HCT116 (cell line): ENCODE results near the gene DDX28. TPM values are rescaled to one million over a fixed set of nuclear protein-coding genes. Genes with fewer than 3 reads are reported as not detected.

Experiments used
- ATAC-seq: fragments of 200-7000 bp; cut with Tn5 transposase; 2 replicates; pipeline ENCODE4 v1.9.1; 2020; ENCODE audit warnings: mild to moderate bottlenecking, moderate library complexity
- BruUV-seq: library from RNA; stranded (reverse); fragments of 400-500 nt; replicated peaks from 2 replicates; lab custom pipeline; 2021; lab: Mats Ljungman, UMichigan
- CTCF ChIA-PET: fragments of 300-600 bp; sonication (Branson Sonifier 250); formaldehyde crosslinking; loops from one replicate; lab custom pipeline; 2021; ENCODE audit warnings: antibody characterized with exemption; lab: Charles Lee
- POLR2A ChIA-PET: fragments of 300-600, 350-600 bp; sonication (Branson Sonifier 250); formaldehyde crosslinking; loops from one replicate; lab custom pipeline; 2021; ENCODE audit warnings: antibody characterized with exemption; lab: Charles Lee
- RAD21 ChIA-PET, 2 experiments: fragments of 300-600 bp; sonication (Branson Sonifier 250); formaldehyde crosslinking; loops; one replicate each; lab custom pipeline; 2023; ENCODE audit warnings: low total read pairs in 2 of 2; ENCODE audit not compliant: uncharacterized antibody in 2 of 2, unreplicated experiment in 2 of 2, low non-redundant PET in 1 of 2; lab: Charles Lee
- DNase-seq: peaks from one replicate; pipeline ENCODE4 v3.0.0-alpha.2; 2010; ENCODE audit warnings: low read depth, low spot score
- H2AFZ ChIP-seq: fragments of 200-600 bp; shearing (Covaris generic), sonication (generic); 2 replicates; pipeline ENCODE4 v1.6.1; 2017; ENCODE audit warnings: low read depth, mixed run types, mixed read lengths, antibody characterized with exemption, low read length; ENCODE audit not compliant: poor library complexity, severe bottlenecking
- H3K27ac ChIP-seq: 2 replicates; pipeline ENCODE4 v1.5.1; 2012; ENCODE audit warnings: low read depth, low read length
- H3K27me3 ChIP-seq: fragments of 200-600 bp; sonication (generic); 2 replicates; pipeline ENCODE4 v1.6.1; 2016; ENCODE audit warnings: mixed run types, low read length, mixed read lengths; ENCODE audit not compliant: insufficient read depth
- H3K36me3 ChIP-seq, 2 experiments: fragments of 200-500 bp in 1 of 2; fragments of 200-600 bp in 1 of 2; sonication (Bioruptor generic) in 1 of 2; sonication (generic) in 1 of 2; 2 replicates each; pipeline versions ENCODE4 v1.5.1 to v1.6.1; 2014 to 2016; ENCODE audit warnings: low read length in 2 of 2, inconsistent platforms in 1 of 2, mixed read lengths in 1 of 2, mixed run types in 1 of 2; ENCODE audit not compliant: insufficient read depth in 2 of 2, control insufficient read depth in 1 of 2
- H3K4me1 ChIP-seq, 2 experiments: fragments of 200-600 bp in 1 of 2; sonication (generic) in 1 of 2; 2 replicates each; pipeline versions ENCODE4 v1.5.1 to v1.6.1; 2012 to 2017; ENCODE audit warnings: low read length in 2 of 2, inconsistent platforms in 1 of 2, mild to moderate bottlenecking in 1 of 2, mixed read lengths in 1 of 2, mixed run types in 1 of 2, moderate library complexity in 1 of 2; ENCODE audit not compliant: insufficient read depth in 2 of 2, control insufficient read depth in 1 of 2
- H3K4me2 ChIP-seq: fragments of 200-600 bp; sonication (generic); 2 replicates; pipeline ENCODE4 v1.6.1; 2017; ENCODE audit warnings: mixed run types, low read length, mixed read lengths
- H3K4me3 ChIP-seq, 2 experiments: fragments of 200-600 bp in 1 of 2; sonication (generic) in 1 of 2; replicated peaks in 1 of 2; 2 replicates each; pipeline ENCODE4 v1.5.1; 2011 to 2016; ENCODE audit warnings: low read length in 2 of 2, control low read depth in 1 of 2, low read depth in 1 of 2, mild to moderate bottlenecking in 1 of 2, mixed read lengths in 1 of 2, mixed run types in 1 of 2
- H3K79me2 ChIP-seq: fragments of 200-600 bp; sonication (generic); 2 replicates; pipeline ENCODE4 v1.6.1; 2017; ENCODE audit warnings: mild to moderate bottlenecking, mixed run types, low read length, moderate library complexity, mixed read lengths; ENCODE audit not compliant: insufficient read depth
- H3K9ac ChIP-seq: fragments of 200-600 bp; sonication (generic); 2 replicates; pipeline ENCODE4 v1.6.1; 2016; ENCODE audit warnings: low read length, mixed read lengths
- H3K9me2 ChIP-seq: fragments of 200-600 bp; sonication (generic), shearing (Covaris generic); 2 replicates; pipeline ENCODE4 v1.6.1; 2017; ENCODE audit warnings: mixed run types, mild to moderate bottlenecking, moderate library complexity; ENCODE audit not compliant: insufficient read depth
- H3K9me3 ChIP-seq, 2 experiments: fragments of 200-500 bp in 1 of 2; fragments of 200-600 bp in 1 of 2; sonication (Bioruptor generic) in 1 of 2; sonication (generic) in 1 of 2; 2 replicates each; pipeline ENCODE4 v1.6.1; 2014 to 2017; ENCODE audit warnings: low read length in 2 of 2, mixed read lengths in 2 of 2, inconsistent platforms in 1 of 2, low read depth in 1 of 2, mild to moderate bottlenecking in 1 of 2, mixed run types in 1 of 2, moderate library complexity in 1 of 2; ENCODE audit not compliant: control insufficient read depth in 1 of 2, insufficient read depth in 1 of 2
- H4K20me1 ChIP-seq: fragments of 200-600 bp; sonication (generic), shearing (Covaris generic); 2 replicates; pipeline ENCODE4 v1.6.1; 2017; ENCODE audit warnings: mixed run types, mild to moderate bottlenecking, moderate library complexity; ENCODE audit not compliant: insufficient read depth
- ELF1 ChIP-seq: IDR thresholded peaks from 2 replicates; pipeline ENCODE4 v1.6.1; 2012; ENCODE audit warnings: low read depth, borderline replicate concordance
- EZH2 ChIP-seq: fragments of 200-600 bp; sonication (generic); IDR thresholded peaks from 2 replicates; pipeline ENCODE4 v1.6.1; 2017; ENCODE audit warnings: antibody characterized with exemption, mixed run types
- POLR2A ChIP-seq: IDR thresholded peaks from 2 replicates; pipeline ENCODE4 v1.7.0; 2011; ENCODE audit warnings: borderline replicate concordance; ENCODE audit not compliant: insufficient read depth, insufficient read length; ENCODE audit errors: extremely low read depth
- POLR2AphosphoS5 ChIP-seq: IDR thresholded peaks from 2 replicates; pipeline ENCODE4 v1.6.1; 2011; ENCODE audit warnings: mild to moderate bottlenecking, low read depth, low read length, moderate library complexity
- SP1 ChIP-seq: IDR thresholded peaks from 2 replicates; pipeline ENCODE4 v1.6.1; 2012; ENCODE audit warnings: low read depth
- SRF ChIP-seq: IDR thresholded peaks from 2 replicates; pipeline ENCODE4 v1.6.1; 2012; ENCODE audit warnings: low read depth
- TCF7L2 ChIP-seq: IDR thresholded peaks from 2 replicates; pipeline ENCODE4 v1.7.0; 2011; ENCODE audit warnings: borderline replicate concordance, inconsistent platforms; ENCODE audit not compliant: insufficient read depth, insufficient read length; ENCODE audit errors: extremely low read depth
- ZNF274 ChIP-seq: fragments of 200-500 bp; sonication (Bioruptor generic); IDR thresholded peaks from 2 replicates; pipeline ENCODE4 v1.6.1; 2014; ENCODE audit warnings: mild to moderate bottlenecking, low read depth, low read length, inconsistent platforms
- intact Hi-C: fragments of 100-400 bp; cut with micrococcal nuclease; formaldehyde crosslinking; loops from 2 replicates; pipeline ENCODE4 v1.10.0; 2022
- total RNA-seq: library from RNA; stranded (reverse); gene quantifications from one replicate; pipeline ENCODE4 v1.2.1, GENCODE V29; 2021; ENCODE audit not compliant: unreplicated experiment
- TF ChIP-seq, protein P1 (sequence below): IDR thresholded peaks from 2 replicates; pipeline ENCODE4 v1.6.1; 2012; ENCODE audit warnings: low read depth

The DDX28 gene
- total RNA-seq, 1 experiment from 2014 or later, result 13.8 TPM

DNA sequence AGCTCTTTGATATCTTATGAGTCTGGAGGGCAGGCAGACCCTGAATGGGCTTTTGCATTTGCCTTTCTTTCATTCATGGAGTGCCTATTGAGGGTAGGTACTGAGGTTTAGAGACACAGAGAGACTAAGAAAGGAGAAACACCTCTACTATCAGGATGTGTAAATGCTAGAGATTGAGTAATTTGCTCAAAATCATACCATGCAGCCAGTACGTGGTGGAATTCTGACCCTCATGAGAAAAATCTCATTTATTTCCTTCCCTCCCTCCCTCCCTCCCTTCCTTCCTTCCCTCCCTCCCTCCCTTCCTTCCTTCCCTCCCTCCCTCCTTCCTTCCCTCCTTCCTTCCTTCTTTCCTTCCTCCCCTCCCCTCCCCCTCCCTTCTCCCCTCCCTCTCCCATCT lies 43.7 kb upstream of the DDX28 start:
- Histone ChIP-seq H3K27ac (no peak overlapping the region), H3K27me3 (no peaks in the 10 kb centered on the region), H3K4me1 (no peaks in the 10 kb centered on the region), H3K4me2 (no peak overlapping the region), H2AFZ (no peak overlapping the region), H3K9ac (no peak overlapping the region), H3K79me2 (no peaks in the 10 kb centered on the region), H4K20me1 (no peaks in the 10 kb centered on the region), H3K4me3 (no peak overlapping the region), H3K9me2 (no peaks in the 10 kb centered on the region), H3K36me3 (peaks cover 11 to 23% of the 10 kb centered on the region in 2 experiments; a peak in 3 of 4 replicates), H3K9me3 (no peaks in the 10 kb centered on the region)
- RAD21 ChIA-PET, result no interaction called here
- ATAC-seq (no peak), DNase-seq (no peak)
- no TSS peak for BruUV-seq
- TF ChIP-seq ZNF274, result no peak
- TF ChIP-seq TCF7L2, result no peak
- TF ChIP-seq SP1, result no peak
- TF ChIP-seq SRF, result no peak
- no peak for TF ChIP-seq ELF1
- no peak for TF ChIP-seq EZH2
- no peak for TF ChIP-seq POLR2AphosphoS5
- TF ChIP-seq, protein P1, sequence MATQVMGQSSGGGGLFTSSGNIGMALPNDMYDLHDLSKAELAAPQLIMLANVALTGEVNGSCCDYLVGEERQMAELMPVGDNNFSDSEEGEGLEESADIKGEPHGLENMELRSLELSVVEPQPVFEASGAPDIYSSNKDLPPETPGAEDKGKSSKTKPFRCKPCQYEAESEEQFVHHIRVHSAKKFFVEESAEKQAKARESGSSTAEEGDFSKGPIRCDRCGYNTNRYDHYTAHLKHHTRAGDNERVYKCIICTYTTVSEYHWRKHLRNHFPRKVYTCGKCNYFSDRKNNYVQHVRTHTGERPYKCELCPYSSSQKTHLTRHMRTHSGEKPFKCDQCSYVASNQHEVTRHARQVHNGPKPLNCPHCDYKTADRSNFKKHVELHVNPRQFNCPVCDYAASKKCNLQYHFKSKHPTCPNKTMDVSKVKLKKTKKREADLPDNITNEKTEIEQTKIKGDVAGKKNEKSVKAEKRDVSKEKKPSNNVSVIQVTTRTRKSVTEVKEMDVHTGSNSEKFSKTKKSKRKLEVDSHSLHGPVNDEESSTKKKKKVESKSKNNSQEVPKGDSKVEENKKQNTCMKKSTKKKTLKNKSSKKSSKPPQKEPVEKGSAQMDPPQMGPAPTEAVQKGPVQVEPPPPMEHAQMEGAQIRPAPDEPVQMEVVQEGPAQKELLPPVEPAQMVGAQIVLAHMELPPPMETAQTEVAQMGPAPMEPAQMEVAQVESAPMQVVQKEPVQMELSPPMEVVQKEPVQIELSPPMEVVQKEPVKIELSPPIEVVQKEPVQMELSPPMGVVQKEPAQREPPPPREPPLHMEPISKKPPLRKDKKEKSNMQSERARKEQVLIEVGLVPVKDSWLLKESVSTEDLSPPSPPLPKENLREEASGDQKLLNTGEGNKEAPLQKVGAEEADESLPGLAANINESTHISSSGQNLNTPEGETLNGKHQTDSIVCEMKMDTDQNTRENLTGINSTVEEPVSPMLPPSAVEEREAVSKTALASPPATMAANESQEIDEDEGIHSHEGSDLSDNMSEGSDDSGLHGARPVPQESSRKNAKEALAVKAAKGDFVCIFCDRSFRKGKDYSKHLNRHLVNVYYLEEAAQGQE, result no peak
- no peak for TF ChIP-seq POLR2A
- intact Hi-C loops, result no loop called here
- POLR2A ChIA-PET, result no interaction called here
- CTCF ChIA-PET, result no interaction called here
